Measurements from ENCODE around the gene DISC1.

DNA sequence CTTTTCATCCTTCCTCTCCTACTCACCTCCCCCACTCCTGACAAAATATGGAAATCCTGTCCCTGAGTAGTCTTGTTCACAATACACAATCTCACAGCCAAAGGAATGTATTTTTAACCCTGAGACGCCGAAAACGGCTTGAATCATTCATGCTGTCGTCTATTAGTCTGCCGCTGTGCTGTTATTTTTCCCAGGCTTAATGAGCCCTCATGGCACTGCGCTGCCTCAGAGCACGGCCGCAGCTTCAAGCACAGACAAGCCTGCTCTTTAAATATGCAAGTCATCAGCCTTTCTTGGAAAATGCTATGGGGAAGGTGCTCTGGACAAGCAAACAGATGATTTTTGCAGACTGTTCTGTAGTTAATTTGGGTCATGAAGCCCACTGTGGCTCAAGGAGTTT lies 302.7 kb downstream of the DISC1 start:
- no peak for TF ChIP-seq POLR2A (IDR thresholded peaks at IDR 0.05)
- no peak for TF ChIP-seq CTCF (IDR thresholded peaks at IDR 0.05)
